Right atrium auricular region (tissue), 2 donors: ENCODE results near the gene PRR36. TPM values are rescaled to one million over a fixed set of nuclear protein-coding genes. Genes with fewer than 3 reads are reported as not detected.

ENCODE experiments used
- DNase-seq: peaks from one replicate; pipeline ENCODE4 v3.0.0-alpha.2; 2019; ENCODE audit warnings: low spot score
- H3K27ac ChIP-seq, 2 donors: fragments of 200-600 bp; sonication (generic); 1 replicate in 1 of 2; 2 replicates in 1 of 2; pipeline ENCODE4 v1.5.1; 2016 to 2019
- H3K27me3 ChIP-seq, 2 donors: fragments of 200-600 bp; sonication (generic); one replicate each; pipeline versions ENCODE4 v1.5.1 to v1.6.0; 2017 to 2019
- H3K36me3 ChIP-seq: fragments of 200-600 bp; sonication (generic); one replicate; pipeline ENCODE4 v1.5.1; 2016
- H3K4me1 ChIP-seq, 2 donors: fragments of 200-600 bp; sonication (generic); one replicate each; pipeline versions ENCODE4 v1.5.1 to v1.6.0; 2017 to 2019
- H3K4me3 ChIP-seq, 2 donors: fragments of 200-600 bp; sonication (generic); 1 replicate in 1 of 2; 2 replicates in 1 of 2; pipeline ENCODE4 v1.5.1; 2017 to 2019; ENCODE audit warnings: mild to moderate bottlenecking in 1 of 2, moderate library complexity in 1 of 2
- H3K9me3 ChIP-seq, 2 donors: fragments of 200-600 bp; sonication (generic); one replicate each; pipeline ENCODE4 v1.5.1; 2019
- CTCF ChIP-seq, 2 donors: fragments of 200-600 bp; sonication (generic); IDR thresholded peaks; one replicate each; pipeline ENCODE4 v1.5.1; 2019; ENCODE audit warnings: antibody characterized with exemption in 2 of 2
- total RNA-seq, 2 donors: library from RNA; depleted of rRNA; stranded (reverse); fragments of >200 nt; gene quantifications; one replicate each; pipeline ENCODE4 v1.1.0, GENCODE V29; 2016

Gene PRR36
- total RNA-seq, 2 donors from 2014 or later = not detected

- Histone ChIP-seq H3K36me3 (no peaks in the 10 kb centered on the region), H3K4me3 (no peak overlapping the region), H3K27me3 (no peaks in the 10 kb centered on the region), H3K4me1 (peaks cover 0 to 10% of the 10 kb centered on the region in 2 donors), H3K27ac (no peak overlapping the region), H3K9me3 (no peaks in the 10 kb centered on the region)
- TF ChIP-seq CTCF (IDR thresholded peaks at IDR 0.05) = no peak
- DNase-seq = no peak
Measured at GRCh38 chr19:7851623-7852500, 22.3 kb downstream of the PRR36 start.

GRCh38 chr19:7850945-7851622 lies 23.1 kb downstream of the PRR36 start:
- Histone ChIP-seq H3K9me3 (no peaks in the 10 kb centered on the region), H3K27ac (no peak overlapping the region), H3K4me1 (peaks cover 0 to 10% of the 10 kb centered on the region in 2 donors), H3K36me3 (no peaks in the 10 kb centered on the region), H3K27me3 (no peaks in the 10 kb centered on the region), H3K4me3 (no peak overlapping the region)
- DNase-seq = no peak
- TF ChIP-seq CTCF (IDR thresholded peaks at IDR 0.05) = no peak

GRCh38 chr19:7850000-7850813 lies 24.0 kb downstream of the PRR36 start:
- H3K9me3 ChIP-seq = no peaks in the 10 kb centered on the region
- H3K4me3 ChIP-seq = no peak overlapping the region
- TF ChIP-seq CTCF (IDR thresholded peaks at IDR 0.05) = no peak
- no peaks in the 10 kb centered on the region for H3K36me3 ChIP-seq
- peaks cover 0 to 10% of the 10 kb centered on the region in 2 donors for H3K4me1 ChIP-seq
- DNase-seq = no peak
- H3K27ac ChIP-seq = no peak overlapping the region
- no peaks in the 10 kb centered on the region for H3K27me3 ChIP-seq

GRCh38 chr19:7849631-7849999 lies 24.6 kb downstream of the PRR36 start:
- Histone ChIP-seq H3K27me3 (no peaks in the 10 kb centered on the region), H3K36me3 (no peaks in the 10 kb centered on the region), H3K4me3 (no peak overlapping the region), H3K27ac (no peak overlapping the region), H3K9me3 (no peaks in the 10 kb centered on the region), H3K4me1 (peaks cover 0 to 10% of the 10 kb centered on the region in 2 donors)
- DNase-seq = no peak
- TF ChIP-seq CTCF (IDR thresholded peaks at IDR 0.05) = no peak

- H3K36me3 ChIP-seq = no peaks in the 10 kb centered on the region
- H3K27me3 ChIP-seq = no peaks in the 10 kb centered on the region
- H3K4me3 ChIP-seq = no peak overlapping the region
- H3K27ac ChIP-seq = no peak overlapping the region
- TF ChIP-seq CTCF (IDR thresholded peaks at IDR 0.05) = no peak
- H3K9me3 ChIP-seq = no peaks in the 10 kb centered on the region
- H3K4me1 ChIP-seq = peaks cover 0 to 10% of the 10 kb centered on the region in 2 donors
- DNase-seq = no peak
Measured at GRCh38 chr19:7848779-7849457, 25.3 kb downstream of the PRR36 start.
